CD4-positive, alpha-beta T cell (primary cell): ENCODE data around the gene EXOSC5. TPM values are rescaled to one million over a fixed set of nuclear protein-coding genes. Genes with fewer than 3 reads are reported as not detected.

Source experiments
- ATAC-seq: fragments of 200-7000 bp; cut with Tn5 transposase; one replicate; pipeline ENCODE4 v1.10.0; 2022; ENCODE audit warnings: mild to moderate bottlenecking; ENCODE audit not compliant: poor library complexity
- CTCF ChIA-PET: fragments of 350-600 bp; sonication (Branson Sonifier 250); formaldehyde crosslinking; loops from one replicate; lab custom pipeline; 2021; ENCODE audit warnings: antibody characterized with exemption, inconsistent platforms; lab: Charles Lee
- POLR2A ChIA-PET: fragments of 350-600 bp; sonication (Branson Sonifier 250); formaldehyde crosslinking; loops from one replicate; lab custom pipeline; 2021; ENCODE audit warnings: antibody characterized with exemption, inconsistent platforms; lab: Charles Lee
- DNase-seq, 14 experiments: peaks; one replicate each; pipeline ENCODE4 v3.0.0-alpha.2; 2013 to 2020; ENCODE audit warnings: mixed read lengths in 2 of 14
- H3K27ac ChIP-seq, 2 donors: one replicate each; pipeline versions ENCODE4 v1.5.1 to v1.7.0; 2013; ENCODE audit warnings: low read length in 2 of 2, low read depth in 1 of 2, mild to moderate bottlenecking in 1 of 2
- H3K27me3 ChIP-seq, 2 experiments: 1 replicate in 1 of 2; 2 replicates in 1 of 2; pipeline versions ENCODE4 v1.6.1 to v1.7.0; 2013; ENCODE audit warnings: low read length in 2 of 2, control low read depth in 1 of 2, mild to moderate bottlenecking in 1 of 2, moderate library complexity in 1 of 2; ENCODE audit not compliant: insufficient read depth in 2 of 2, control insufficient read depth in 1 of 2
- H3K36me3 ChIP-seq: one replicate; pipeline ENCODE4 v1.6.1; 2013; ENCODE audit warnings: low read length, control low read depth; ENCODE audit not compliant: insufficient read depth
- H3K4me1 ChIP-seq: one replicate; pipeline ENCODE4 v1.6.1; 2013; ENCODE audit warnings: low read length, control low read depth; ENCODE audit not compliant: insufficient read depth
- H3K4me3 ChIP-seq: one replicate; pipeline ENCODE4 v1.5.1; 2013; ENCODE audit warnings: mild to moderate bottlenecking, low read length, moderate library complexity
- H3K9me3 ChIP-seq, 2 experiments: 1 replicate in 1 of 2; 2 replicates in 1 of 2; pipeline versions ENCODE4 v1.6.1 to v1.7.0; 2013; ENCODE audit warnings: low read length in 2 of 2, mild to moderate bottlenecking in 2 of 2, control low read depth in 1 of 2, moderate library complexity in 1 of 2; ENCODE audit not compliant: control insufficient read depth in 1 of 2, insufficient read depth in 1 of 2
- H3K27ac Mint-ChIP-seq: one replicate; pipeline ENCODE4 v1.8.0; 2020; ENCODE audit warnings: mixed read lengths
- H3K27me3 Mint-ChIP-seq: one replicate; pipeline ENCODE4 v1.8.0; 2021; ENCODE audit warnings: mixed read lengths
- H3K36me3 Mint-ChIP-seq: one replicate; pipeline ENCODE4 v1.8.0; 2021; ENCODE audit warnings: low read depth, mixed read lengths
- H3K4me1 Mint-ChIP-seq: one replicate; pipeline ENCODE4 v1.8.0; 2021; ENCODE audit warnings: low read depth, mixed read lengths
- H3K4me3 Mint-ChIP-seq: one replicate; pipeline ENCODE4 v1.8.0; 2020; ENCODE audit warnings: mild to moderate bottlenecking, mixed read lengths
- H3K9me3 Mint-ChIP-seq: one replicate; pipeline ENCODE4 v1.8.0; 2020; ENCODE audit warnings: mixed read lengths
- CTCF ChIP-seq: fragments of 200-600 bp; IDR thresholded peaks from one replicate; pipeline ENCODE4 v1.8.0; 2022; ENCODE audit warnings: antibody characterized with exemption, mild to moderate bottlenecking
- intact Hi-C, 2 experiments: fragments of 100-400 bp; cut with DNase I in 1 of 2; cut with micrococcal nuclease in 1 of 2; formaldehyde crosslinking; loops; one replicate each; pipeline versions ENCODE4 v1.15.1 to v1.9.0; 2023 to 2025; cut with DNase I, micrococcal nuclease
- total RNA-seq, 174 experiments: library from RNA in 2 of 174; stranded (reverse) in 2 of 174; gene quantifications; one replicate each; pipeline ENCODE4 v1.2.3 and lab custom pipeline; 2021 to 2026

EXOSC5 gene
- total RNA-seq, 2 experiments from 2014 or later: 6.5 to 7.5 TPM

- Histone ChIP-seq H3K36me3 (peaks cover 44% of the 10 kb centered on the region), H3K4me3 (no peak overlapping the region), H3K27ac (no peak overlapping the region), H3K4me1 (peaks cover 21% of the 10 kb centered on the region), H3K9me3 (no peaks in the 10 kb centered on the region), H3K27me3 (no peaks in the 10 kb centered on the region)
- DNase-seq: no peak
- ChIA-PET CTCF (no interaction called here), POLR2A (no interaction called here)
- intact Hi-C loops: loop anchor here in 1 of 2 experiments (10.0 kb wide), 1 partner anchor 1088 kb away; the partner anchor contains the start of genes C19orf47 and PLD3
- Mint-ChIP-seq H3K27ac (no peak overlapping the region), H3K36me3 (peaks cover 46% of the 10 kb centered on the region), H3K4me3 (no peak overlapping the region), H3K27me3 (no peaks in the 10 kb centered on the region), H3K9me3 (no peaks in the 10 kb centered on the region), H3K4me1 (peaks cover 18% of the 10 kb centered on the region)
- TF ChIP-seq CTCF: no peak
- ATAC-seq: no peak
Observed at GRCh38 chr19:41433171-41433570, 36.0 kb upstream of the EXOSC5 start.

GRCh38 chr19:41431426-41432386, 34.5 kb upstream of the EXOSC5 start:
- no peak for TF ChIP-seq CTCF
- intact Hi-C loops: loop anchor here in 1 of 2 experiments (10.0 kb wide), 1 partner anchor 1087 kb away; the partner anchor contains the start of genes C19orf47 and PLD3
- Mint-ChIP-seq H3K9me3 (no peaks in the 10 kb centered on the region), H3K36me3 (peaks cover 41% of the 10 kb centered on the region), H3K27me3 (no peaks in the 10 kb centered on the region), H3K4me3 (no peak overlapping the region), H3K27ac (no peak overlapping the region), H3K4me1 (peaks cover 30% of the 10 kb centered on the region)
- Histone ChIP-seq H3K9me3 (no peaks in the 10 kb centered on the region), H3K4me1 (peaks cover 34% of the 10 kb centered on the region), H3K27ac (no peak overlapping the region), H3K36me3 (peaks cover 39% of the 10 kb centered on the region), H3K27me3 (no peaks in the 10 kb centered on the region), H3K4me3 (no peak overlapping the region)
- POLR2A ChIA-PET: interaction anchor here (1.0 kb wide), 1 partner anchor 131 kb away, joined by 3 read pairs; no protein-coding TSS in a partner anchor
- ATAC-seq (no peak), DNase-seq (peak in 3 of 14 experiments; percentile 36 to 56 (median 37))
- CTCF ChIA-PET: no interaction called here

- CTCF ChIA-PET: no interaction called here
- H3K4me1 Mint-ChIP-seq: peaks cover 34% of the 10 kb centered on the region
- H3K4me3 Mint-ChIP-seq: no peak overlapping the region
- intact Hi-C loops: loop anchor here in 1 of 2 experiments (10.0 kb wide), 1 partner anchor 1086 kb away; the partner anchor contains the start of genes C19orf47 and PLD3
- Histone ChIP-seq H3K36me3 (peaks cover 37% of the 10 kb centered on the region), H3K9me3 (no peaks in the 10 kb centered on the region), H3K27ac (no peak overlapping the region), H3K4me1 (peaks cover 42% of the 10 kb centered on the region), H3K27me3 (no peaks in the 10 kb centered on the region), H3K4me3 (no peak overlapping the region)
- TF ChIP-seq CTCF: no peak
- DNase-seq (no peak), ATAC-seq (no peak)
- no peaks in the 10 kb centered on the region for H3K9me3 Mint-ChIP-seq
- H3K36me3 Mint-ChIP-seq: peaks cover 42% of the 10 kb centered on the region
- no peaks in the 10 kb centered on the region for H3K27me3 Mint-ChIP-seq
- H3K27ac Mint-ChIP-seq: no peak overlapping the region
- POLR2A ChIA-PET: interaction anchor here (0.7 to 1.0 kb wide), 2 partner anchors 9 to 130 kb away, joined by 3 read pairs; partner anchors contain the start of gene DMAC2
Observed at GRCh38 chr19:41430922-41431321, 33.8 kb upstream of the EXOSC5 start.
